GM21528 (cell line): ENCODE data around the gene ETF1.
"Not testable (repeated sequence)": the region's sequence is repeated elsewhere in the genome, so short reads cannot be mapped to it uniquely, and the experiment has no call there.

Experiments
- ATAC-seq: cut with Tn5 transposase; IDR thresholded peaks from one replicate; pipeline ENCODE4 v1.9.1; 2021; ENCODE audit warnings: mild to moderate bottlenecking, moderate library complexity; ENCODE audit not compliant: unreplicated experiment, low FRiP score

ETF1 gene

DNA sequence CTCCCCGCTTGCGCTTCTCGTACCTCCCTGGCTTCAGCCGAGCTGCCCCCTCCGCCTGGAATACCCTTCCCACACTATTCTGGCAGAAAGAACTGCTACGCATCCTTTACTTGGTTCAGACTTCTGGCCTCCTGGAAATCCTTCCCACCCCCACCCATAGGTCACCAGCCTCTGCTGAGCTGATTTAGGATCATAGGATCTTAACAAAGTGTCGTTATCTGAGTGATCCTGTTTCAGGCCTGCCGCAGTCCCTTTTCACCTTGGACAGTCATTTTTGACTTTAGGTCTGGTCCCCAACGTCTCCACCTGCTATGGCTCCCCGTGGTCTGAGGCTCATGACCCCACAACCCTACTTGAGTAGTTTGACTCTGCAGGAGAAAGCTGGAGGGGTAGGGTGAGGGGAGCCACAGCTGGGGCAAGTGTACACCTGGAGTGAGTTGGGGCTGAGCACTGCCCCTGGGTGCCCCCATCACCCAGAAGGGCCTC, 50.4 kb downstream of the ETF1 start:
- ATAC-seq = peak; percentile 25

DNA sequence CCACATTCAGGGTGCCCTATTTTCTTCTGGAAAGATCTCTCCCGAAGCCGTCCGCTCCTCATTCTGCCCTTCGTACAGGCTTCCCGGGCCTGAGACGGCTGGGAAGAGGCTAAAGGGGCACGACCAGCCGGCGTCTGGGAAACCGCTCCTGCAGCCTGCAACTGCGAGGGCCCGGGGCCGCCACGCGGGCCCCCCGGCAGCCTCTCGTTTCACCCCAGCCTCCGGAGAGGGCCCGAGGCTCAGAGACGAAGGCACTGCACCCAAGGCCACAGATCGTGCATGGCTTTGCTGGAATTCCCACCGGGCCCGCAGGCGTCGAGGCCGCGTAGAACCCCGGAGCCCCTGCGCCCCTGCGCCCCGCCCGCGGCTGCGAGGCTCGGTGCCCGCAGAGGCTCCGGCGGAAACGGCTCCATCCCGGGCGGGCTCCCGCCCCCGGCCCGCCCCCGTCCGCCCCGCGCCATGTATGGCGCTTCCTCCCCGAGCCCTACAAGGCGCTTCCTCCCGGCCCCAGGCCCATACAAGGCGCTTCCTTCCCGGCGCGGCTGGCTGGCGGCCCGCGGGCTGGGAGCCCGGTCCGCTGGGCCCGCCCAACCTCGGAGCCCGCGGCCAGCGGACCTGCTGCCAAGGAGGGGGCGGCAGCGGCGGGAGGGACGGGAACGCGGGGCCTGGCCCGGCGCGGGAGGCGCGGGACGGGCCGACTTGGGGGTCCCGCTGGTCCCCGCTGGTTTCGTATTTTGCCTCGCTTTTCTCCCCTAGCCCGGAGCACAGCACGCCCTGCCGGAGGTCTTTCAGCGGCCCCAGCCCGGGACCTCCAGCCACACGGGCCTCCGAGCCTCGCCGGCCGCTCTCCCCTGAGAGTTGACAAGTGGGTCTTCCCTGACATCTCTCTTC, 51.1 kb downstream of the ETF1 start:
- peak; percentile 95 for ATAC-seq

DNA sequence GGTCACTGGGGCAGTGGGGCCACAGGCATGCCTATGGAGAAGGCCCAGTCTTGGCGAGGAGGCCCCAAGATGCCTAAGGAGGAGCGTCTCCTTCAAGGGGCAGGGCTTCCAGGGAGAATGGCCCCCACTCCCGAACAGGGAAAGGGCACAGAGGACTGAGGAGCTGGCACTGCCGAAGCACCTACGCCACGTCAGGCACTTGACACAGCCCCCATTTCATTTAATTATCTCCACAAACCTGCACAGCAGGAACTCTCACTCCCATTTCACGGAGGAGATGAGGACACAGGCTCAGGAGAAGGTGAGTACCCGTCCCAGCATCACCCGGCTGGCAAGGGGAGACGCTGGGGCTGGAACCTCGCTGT, 51.8 kb downstream of the ETF1 start:
- no peak for ATAC-seq

DNA sequence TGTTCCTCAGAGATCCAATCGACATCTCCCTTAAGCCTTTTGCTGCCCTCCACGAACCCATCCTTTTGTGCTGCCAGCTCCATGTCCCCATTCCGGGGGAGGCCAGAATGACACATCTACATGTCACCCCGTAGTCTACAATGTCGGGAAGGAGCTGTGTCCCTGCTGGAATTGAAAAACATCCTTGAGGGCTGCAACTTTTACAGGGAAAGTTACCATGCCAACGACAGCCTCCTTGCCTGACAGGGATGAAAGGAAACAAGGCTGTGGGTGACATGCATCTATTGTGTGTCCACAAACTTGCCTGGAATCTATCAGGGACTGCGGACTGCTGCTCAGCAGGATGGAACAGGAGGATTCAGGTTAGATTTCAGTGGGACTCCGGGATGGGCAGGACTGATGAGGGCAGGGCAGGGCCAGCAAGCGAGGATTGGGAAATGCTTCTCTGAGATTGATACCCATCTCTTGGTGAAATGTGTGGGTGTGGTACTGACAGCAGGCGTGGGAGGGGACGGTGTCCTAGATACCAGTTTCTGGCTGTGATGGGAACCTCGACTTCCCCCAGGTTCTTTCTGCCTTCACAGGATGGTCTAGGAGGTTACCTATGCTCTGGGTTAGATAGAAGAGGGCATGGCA, 52.3 kb downstream of the ETF1 start:
- no peak for ATAC-seq

DNA sequence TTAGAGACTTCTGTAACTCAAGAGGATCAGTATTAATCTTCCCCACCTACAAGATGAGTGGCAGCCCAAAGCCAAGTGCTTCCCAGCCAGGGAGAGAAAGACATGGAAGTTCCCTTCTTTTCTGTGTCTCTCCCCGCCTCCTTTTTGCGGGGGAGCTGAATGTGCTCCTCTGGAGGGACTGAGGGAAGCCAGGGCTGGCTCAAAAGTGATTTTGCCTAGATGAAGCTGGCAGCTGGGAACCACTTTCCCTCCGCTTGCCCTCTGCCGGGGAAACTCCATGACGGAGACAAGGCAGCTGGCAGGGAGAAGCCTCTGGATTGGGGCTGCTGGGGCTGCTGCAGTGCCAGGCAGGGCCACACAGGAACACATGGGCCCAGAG, 53.4 kb downstream of the ETF1 start:
- ATAC-seq = no peak

DNA sequence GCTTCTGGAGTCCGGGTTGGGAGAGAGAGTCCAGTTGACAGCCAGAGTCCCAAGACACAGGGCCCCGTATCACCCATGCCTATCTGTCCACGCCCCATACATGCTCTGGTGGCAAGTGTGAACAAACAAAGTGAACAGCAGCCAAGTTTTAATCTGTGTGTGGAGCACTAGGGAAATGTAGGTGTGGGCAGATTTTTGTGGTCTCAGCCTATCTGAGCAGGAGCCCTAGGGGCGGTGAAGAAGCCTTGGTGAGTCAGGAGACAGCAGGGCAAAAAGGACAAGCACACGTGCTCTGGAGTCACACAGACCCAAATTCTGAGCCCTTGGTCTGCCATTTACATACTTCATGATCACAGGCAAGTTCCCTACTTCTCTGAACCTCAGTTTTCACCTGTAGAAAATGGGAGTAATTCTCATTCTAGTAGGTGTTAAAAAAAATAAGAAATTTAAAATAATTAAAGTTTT, 54.5 kb downstream of the ETF1 start:
- ATAC-seq = no peak

DNA sequence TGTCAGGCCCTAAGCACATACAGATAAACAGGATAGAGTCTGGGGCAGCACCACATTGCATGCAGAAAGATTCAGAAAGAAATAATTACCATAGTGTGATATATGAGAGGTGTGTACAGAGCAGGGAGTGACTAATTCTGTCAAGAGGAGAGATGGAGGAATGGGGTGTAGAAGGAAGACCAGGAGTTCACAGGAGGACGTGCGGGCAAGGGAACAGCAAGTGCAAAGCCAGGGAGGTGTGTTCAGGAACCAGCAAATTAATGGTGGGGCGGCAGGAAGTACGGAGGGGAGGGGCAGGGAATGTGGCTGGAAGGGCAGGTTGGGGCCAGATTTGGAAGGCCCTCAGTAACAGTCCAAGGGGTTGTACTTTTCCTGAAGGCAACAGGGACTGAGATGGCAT, 60.4 kb downstream of the ETF1 start:
- ATAC-seq = no peak

DNA sequence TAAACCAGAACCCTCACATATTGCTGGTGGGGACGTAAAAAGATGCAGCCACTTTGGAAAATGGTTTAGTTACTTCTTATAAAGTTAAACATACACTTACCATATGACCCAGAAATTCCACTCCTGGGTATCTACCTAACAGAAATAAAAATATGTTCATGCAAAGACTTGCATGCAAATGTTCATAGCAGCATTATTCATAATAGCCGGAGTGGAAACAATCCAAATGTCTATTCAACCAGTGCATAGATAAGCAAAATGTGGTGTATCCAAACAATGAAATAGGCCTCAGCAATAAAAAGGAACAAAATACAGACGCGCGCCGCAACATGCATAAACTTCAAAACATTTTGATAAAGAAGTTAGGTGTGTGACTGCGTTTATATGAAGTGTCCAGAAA, 66.1 kb downstream of the ETF1 start:
- no peak for ATAC-seq

DNA sequence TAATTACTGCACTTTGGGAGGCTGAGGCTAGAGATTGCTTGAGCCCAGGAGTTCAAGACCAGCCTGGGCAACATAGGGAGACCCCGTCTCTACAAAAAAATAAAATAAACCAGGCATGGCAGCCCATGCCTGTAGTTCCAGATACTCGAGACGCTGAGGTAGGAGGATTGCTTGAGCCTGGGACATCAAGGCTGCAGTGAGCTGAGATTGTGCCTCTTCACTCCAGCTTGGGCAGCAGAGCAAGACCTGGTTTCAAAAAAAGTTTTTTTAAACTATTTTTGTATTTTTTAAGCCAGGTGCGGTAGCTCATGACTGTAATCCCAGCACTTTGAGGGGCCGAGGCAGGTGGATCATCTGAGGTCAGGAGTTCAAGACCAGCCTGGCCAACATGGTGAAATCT, 69.9 kb downstream of the ETF1 start:
- not testable (repeated sequence) for ATAC-seq

DNA sequence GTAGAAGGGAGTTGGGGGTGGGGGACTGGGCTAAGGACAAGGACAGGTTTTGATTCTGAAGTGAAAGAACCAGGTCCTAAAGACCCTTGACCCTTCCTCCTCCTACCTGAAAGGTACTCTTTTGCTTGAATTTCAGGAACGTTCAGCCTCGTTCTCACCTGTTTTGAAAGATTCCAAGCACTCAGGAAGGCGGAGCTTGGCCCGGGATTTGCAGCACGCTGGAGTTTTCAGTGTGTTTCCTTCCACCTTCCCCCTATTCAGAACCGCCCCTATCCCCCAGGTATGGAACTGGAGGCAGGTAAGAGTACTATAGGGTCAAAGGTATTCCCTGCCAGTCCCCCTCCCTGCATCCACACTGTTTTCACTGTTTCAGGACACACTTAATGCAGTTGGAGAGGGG, 70.7 kb downstream of the ETF1 start:
- no peak for ATAC-seq

DNA sequence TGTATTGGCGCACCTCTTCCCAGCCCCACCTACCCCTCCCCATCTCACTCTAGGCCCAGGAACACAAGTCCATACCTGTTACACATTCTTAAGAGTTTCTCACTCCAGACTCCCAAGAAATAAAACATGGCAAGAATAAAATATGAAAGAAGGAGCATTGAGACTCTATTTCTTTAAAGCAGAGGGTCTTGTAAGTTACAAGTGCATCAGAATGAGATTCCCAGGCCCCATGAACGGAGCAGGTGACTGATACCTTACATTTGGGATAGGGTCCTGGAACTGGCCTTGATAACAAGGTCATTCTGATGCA, 72.0 kb downstream of the ETF1 start:
- no peak for ATAC-seq

DNA sequence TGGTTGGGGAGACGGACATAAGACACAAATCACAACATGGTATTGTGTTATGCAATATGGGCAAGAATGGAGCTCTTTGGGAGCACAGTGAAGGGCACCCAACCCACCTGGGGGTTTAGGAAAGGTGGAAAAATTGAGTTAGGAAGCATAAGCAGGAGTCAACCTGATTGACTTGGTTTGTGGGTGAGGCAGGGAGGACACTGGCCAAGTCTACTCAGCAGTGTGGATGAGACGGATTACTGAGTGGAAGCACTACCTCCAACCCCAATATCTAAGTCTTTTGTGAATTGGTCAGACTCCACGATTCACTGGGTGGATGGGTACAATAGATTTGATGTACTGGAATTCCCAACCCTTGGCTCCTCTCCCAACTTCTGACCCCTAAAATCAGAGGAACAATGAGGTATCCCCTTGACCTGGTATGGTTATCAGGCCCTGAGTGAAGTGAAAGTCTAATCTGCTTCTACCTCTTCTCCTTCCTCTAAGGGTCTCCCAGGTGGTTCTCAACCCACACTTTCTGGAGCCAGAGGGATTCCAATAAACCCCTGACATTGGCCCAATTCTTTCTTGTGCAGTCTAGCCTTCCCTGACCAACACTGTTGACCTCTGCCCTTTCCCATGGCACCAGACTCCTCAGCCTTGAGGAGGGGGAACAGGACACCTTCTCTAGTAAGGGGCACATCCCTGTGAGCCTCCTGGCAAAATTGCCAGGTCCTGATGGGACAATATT, 72.5 kb downstream of the ETF1 start:
- ATAC-seq = no peak

DNA sequence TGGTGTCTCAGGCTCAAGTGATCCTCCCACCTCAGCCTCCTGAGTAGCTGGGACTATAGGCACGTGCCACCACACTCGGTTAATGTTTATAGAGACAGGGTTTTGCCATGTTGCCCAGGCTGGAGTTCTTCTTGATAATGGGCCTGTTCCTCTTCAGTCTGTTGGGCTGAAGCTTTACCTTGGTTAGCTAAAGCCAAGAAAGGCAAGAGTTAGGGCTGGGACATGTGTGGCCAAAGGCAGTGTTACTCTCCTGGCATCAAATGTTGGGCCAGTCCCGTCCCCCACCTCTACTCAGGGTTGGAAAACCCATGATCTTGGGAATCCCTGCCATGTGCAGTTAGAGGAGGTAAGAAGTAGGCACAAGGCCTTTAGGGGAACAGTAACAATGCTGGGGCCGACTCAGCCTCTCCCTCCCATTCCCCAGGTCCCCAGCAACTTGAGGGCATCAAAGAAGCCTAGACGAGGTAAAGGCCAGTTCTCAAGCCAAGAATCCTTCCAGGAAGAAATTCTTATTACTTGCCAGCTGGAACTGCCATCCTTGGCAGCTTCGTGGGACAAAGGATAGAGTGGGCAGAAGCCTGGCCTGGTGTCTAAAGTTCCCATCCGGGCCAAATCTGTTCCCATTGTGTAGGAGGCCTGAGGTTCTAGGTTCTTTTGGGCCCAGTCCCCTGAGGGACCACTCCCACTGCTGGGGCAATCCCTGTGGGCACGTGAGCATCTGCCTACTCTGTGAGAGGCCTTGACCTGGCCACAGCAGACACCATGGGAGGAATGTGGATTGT, 73.3 kb downstream of the ETF1 start:
- no peak for ATAC-seq

DNA sequence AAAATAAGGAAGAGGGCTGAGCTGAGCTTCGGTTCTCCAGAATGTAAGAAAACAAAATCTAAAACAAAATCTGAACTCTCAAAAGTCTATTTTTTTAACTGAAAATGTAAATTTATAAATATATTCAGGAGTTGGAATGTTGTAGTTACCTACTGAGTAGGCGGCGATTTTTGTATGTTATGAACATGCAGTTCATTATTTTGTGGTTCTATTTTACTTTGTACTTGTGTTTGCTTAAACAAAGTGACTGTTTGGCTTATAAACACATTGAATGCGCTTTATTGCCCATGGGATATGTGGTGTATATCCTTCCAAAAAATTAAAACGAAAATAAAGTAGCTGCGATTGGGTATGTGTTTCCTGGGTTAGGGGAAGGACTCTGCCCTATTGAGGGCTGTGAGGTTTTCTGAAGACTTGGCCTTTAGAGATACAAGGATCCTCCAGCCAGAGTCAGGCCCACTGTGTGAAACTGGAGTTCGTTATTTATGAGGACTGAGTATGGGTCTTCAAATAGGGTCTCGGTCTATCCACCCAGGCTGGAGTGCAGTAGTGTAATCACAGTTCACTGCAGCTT, 74.0 kb downstream of the ETF1 start:
- ATAC-seq = no peak

DNA sequence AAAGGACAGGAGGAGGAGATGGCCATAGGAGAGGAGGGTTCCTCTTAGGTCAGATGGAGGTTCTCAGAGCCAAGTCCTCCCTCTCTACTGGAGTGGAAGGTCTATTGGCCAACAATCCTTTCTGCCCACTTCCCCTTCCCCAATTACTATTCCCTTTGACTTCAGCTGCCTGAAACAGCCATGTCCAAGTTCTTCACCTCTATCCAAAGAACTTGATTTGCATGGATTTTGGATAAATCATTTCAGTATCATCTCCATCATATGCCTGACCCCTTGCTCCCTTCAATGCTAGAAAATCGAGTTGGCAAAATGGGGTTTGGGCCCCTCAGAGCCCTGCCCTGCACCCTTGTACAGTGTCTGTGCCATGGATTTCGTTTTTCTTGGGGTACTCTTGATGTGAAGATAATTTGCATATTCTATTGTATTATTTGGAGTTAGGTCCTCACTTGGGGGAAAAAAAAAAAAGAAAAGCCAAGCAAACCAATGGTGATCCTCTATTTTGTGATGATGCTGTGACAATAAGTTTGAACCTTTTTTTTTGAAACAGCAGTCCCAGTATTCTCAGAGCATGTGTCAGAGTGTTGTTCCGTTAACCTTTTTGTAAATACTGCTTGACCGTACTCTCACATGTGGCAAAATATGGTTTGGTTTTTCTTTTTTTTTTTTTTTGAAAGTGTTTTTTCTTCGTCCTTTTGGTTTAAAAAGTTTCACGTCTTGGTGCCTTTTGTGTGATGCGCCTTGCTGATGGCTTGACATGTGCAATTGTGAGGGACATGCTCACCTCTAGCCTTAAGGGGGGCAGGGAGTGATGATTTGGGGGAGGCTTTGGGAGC, 74.7 kb downstream of the ETF1 start:
- ATAC-seq = no peak

DNA sequence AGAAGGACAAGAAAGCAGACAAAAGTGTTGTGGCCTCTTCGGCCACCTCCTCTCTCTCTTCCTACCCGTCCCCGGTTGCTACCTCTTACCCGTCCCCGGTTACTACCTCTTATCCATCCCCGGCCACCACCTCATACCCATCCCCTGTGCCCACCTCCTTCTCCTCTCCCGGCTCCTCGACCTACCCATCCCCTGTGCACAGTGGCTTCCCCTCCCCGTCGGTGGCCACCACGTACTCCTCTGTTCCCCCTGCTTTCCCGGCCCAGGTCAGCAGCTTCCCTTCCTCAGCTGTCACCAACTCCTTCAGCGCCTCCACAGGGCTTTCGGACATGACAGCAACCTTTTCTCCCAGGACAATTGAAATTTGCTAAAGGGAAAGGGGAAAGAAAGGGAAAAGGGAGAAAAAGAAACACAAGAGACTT, 75.3 kb downstream of the ETF1 start:
- no peak for ATAC-seq

DNA sequence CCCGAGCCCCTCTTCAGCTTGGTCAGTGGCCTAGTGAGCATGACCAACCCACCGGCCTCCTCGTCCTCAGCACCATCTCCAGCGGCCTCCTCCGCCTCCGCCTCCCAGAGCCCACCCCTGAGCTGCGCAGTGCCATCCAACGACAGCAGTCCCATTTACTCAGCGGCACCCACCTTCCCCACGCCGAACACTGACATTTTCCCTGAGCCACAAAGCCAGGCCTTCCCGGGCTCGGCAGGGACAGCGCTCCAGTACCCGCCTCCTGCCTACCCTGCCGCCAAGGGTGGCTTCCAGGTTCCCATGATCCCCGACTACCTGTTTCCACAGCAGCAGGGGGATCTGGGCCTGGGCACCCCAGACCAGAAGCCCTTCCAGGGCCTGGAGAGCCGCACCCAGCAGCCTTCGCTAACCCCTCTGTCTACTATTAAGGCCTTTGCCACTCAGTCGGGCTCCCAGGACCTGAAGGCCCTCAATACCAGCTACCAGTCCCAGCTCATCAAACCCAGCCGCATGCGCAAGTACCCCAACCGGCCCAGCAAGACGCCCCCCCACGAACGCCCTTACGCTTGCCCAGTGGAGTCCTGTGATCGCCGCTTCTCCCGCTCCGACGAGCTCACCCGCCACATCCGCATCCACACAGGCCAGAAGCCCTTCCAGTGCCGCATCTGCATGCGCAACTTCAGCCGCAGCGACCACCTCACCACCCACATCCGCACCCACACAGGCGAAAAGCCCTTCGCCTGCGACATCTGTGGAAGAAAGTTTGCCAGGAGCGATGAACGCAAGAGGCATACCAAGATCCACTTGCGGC, 75.9 kb downstream of the ETF1 start:
- ATAC-seq = no peak

DNA sequence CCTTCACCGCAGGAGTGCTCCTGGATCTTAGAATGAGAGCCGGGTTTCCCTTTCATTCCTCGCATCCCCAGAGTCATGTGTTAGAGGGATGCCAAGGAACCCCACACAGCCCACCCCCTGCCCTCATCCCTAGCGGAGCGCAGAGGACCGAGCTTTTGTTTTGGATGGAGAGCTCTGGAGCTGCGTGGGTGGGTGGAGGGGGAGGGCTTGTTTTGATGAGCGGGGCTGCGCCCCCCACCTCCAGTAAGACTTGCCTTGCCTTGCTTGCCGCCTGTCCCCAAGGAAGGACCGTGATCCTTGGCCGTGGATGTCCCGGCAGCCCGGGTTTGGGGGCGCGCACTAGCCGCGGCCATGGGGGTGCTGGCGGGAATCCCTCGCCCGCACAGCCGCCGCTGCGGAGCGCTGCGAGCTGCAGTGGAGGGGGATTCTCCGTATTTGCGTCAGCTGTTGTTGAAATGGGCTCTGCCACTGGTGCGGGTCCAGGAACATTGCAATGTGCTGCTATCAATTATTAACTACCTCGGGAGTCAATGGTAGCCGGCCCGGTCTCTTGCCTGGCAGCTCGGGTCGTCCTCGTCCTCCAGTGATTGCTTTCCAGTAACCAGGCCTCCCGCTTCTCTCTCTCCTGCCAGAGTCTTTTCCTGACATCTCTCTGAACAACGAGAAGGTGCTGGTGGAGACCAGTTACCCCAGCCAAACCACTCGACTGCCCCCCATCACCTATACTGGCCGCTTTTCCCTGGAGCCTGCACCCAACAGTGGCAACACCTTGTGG, 76.7 kb downstream of the ETF1 start:
- ATAC-seq = no peak
